ENCODE results near the gene UBTD1.

- TF ChIP-seq EP300 (IDR thresholded peaks at IDR 0.05; ENCODE audit: borderline replicate concordance) (no peak), MAX (IDR thresholded peaks at IDR 0.05) (no peak), EGR1 (IDR thresholded peaks at IDR 0.05) (no peak), TAF1 (IDR thresholded peaks at IDR 0.05; ENCODE audit: low read depth) (no peak), FOXM1 (IDR thresholded peaks at IDR 0.05; ENCODE audit: borderline replicate concordance, low read depth) (no peak), CREB1 (IDR thresholded peaks at IDR 0.05; ENCODE audit: low read depth) (no peak), NFIC (IDR thresholded peaks at IDR 0.05) (no peak), YY1 (IDR thresholded peaks at IDR 0.05; ENCODE audit: low read depth) (no peak), RAD21 (IDR thresholded peaks at IDR 0.05; ENCODE audit: low read depth) (no peak), TCF12 (IDR thresholded peaks at IDR 0.05; ENCODE audit: low read depth) (no peak)
These were observed 26.4 kb downstream of the UBTD1 start for GRCh38 chr10:97525086-97525485.
